HAP-1 (cell line): Measurements from ENCODE around the gene RBM8A.

Experiments
- DNase-seq, 2 experiments: peaks; one replicate each; pipeline ENCODE4 v3.0.0-alpha.2; 2016 to 2020; ENCODE audit warnings: low spot score in 2 of 2
- H3K27me3 ChIP-seq: fragments of 250-450 bp; sonication (Bioruptor Pico); 2 replicates; pipeline ENCODE4 v1.5.1; 2020; ENCODE audit warnings: low read depth, mild to moderate bottlenecking, moderate library complexity
- H3K36me3 ChIP-seq: fragments of 250-450 bp; sonication (Bioruptor Pico); replicated peaks from 2 replicates; pipeline ENCODE4 v1.5.1; 2020; ENCODE audit warnings: mild to moderate bottlenecking
- H3K4me1 ChIP-seq: fragments of 250-450 bp; sonication (Bioruptor Pico); 2 replicates; pipeline ENCODE4 v1.5.1; 2020; ENCODE audit warnings: mild to moderate bottlenecking
- H3K4me3 ChIP-seq: fragments of 250-450 bp; sonication (Bioruptor Pico); 2 replicates; pipeline ENCODE4 v1.5.1; 2020; ENCODE audit warnings: mild to moderate bottlenecking, moderate library complexity
- H3K9me3 ChIP-seq: fragments of 250-450 bp; sonication (Bioruptor Pico); 2 replicates; pipeline ENCODE4 v1.5.1; 2020; ENCODE audit warnings: mild to moderate bottlenecking, moderate library complexity
- in situ Hi-C: fragments of 300-500 bp; cut with MboI; formaldehyde crosslinking; loops from 3 replicates; pipeline ENCODE4 v1.14.3; 2020; ENCODE audit warnings: low sequenced_read_pairs, inconsistent platforms, mixed read lengths

RBM8A gene

GRCh38 chr1:145871994-145872924 lies 55.0 kb downstream of the RBM8A start:
- H3K4me1 ChIP-seq = no peaks in the 10 kb centered on the region
- H3K36me3 ChIP-seq = no peaks in the 10 kb centered on the region
- in situ Hi-C loops = no loop called here
- H3K27me3 ChIP-seq = peaks cover 20% of the 10 kb centered on the region
- H3K4me3 ChIP-seq = no peak overlapping the region
- DNase-seq = no peak
- no peaks in the 10 kb centered on the region for H3K9me3 ChIP-seq
